ENCODE data around the gene LIMS3.
"Not testable (repeated sequence)": the region's sequence is repeated elsewhere in the genome, so short reads cannot be mapped to it uniquely, and the experiment has no call there.

GRCh38 chr2:109894141-109894540, 4.3 kb upstream of the LIMS3 start:
- TF ChIP-seq CTCF (conservative IDR thresholded peaks at IDR 0.05; ENCODE audit: low read length); EZH2phosphoT487 (IDR thresholded peaks at IDR 0.05; ENCODE audit: borderline replicate concordance, low read depth, low read length): not testable (repeated sequence)
